Stimulated activated CD4-positive, alpha-beta T cell treated with anti-CD3 and anti-CD28 coated beads, Interleukin-4, amount 100 ng/mL, for 24 hours (primary cell): ENCODE results near the gene DLG2.

Experiments used
- DNase-seq: peaks from one replicate; pipeline ENCODE4 v3.0.0-alpha.2; 2020

Gene DLG2

DNA sequence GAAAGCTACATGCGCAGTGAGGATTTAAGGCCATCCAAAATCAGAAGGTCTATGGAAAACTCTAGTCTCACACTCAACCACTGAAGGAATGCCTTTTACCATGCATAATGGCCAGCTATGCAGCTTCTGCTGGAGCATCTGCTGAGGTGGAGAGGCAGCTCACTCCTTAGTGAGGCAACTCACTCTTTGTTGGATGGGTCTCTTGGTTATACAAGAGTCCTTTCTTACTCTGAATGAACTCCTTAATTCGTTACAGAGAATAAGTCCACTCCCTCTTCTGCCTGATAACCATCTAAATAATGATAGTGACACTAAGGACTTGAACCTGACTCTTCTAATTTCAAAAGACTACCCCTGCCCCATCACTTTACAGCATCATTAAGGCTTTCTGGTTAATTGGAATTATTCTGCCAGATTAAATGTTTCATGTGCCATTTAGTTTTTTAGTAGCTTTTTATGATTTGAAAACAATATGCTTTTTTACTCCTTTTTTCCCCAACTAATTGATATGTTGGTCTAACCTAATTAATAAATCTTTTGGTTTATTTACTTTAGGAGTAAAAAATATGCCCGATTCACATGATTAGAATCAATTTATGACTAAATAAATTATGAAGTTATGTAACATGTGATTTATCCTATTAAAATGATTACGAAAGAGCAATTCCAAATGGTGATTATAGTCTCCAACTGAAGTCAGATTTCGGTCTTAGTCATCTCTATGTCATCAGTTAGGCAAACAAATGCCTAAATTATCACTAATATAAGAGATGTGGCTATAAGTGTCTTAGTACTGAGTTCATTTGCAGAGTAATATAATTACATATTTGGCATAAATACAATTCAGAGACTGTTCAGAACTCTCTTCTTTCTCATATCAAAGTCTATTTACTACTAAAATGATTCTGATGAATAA is 2054.3 kb downstream of the DLG2 start:
- no peak for DNase-seq

DNA sequence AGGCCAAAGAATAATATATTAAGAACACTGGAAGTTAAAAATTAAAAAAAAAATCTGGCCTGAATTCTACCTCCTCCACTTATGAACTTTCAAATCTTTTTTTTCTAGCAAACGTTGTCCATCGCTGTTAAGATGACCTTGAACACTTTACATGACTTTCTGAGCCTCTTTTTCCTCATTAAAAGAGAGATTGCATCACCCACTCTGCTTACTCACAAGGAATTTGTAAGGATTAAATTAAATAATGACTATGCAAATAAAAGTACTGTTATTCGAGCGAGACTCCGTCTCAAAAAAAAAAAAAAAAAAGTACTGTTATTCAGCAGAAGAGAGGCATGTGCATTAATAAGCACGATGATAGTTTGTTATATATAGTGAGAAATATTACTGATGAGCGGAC is 2055.8 kb downstream of the DLG2 start:
- DNase-seq = no peak

DNA sequence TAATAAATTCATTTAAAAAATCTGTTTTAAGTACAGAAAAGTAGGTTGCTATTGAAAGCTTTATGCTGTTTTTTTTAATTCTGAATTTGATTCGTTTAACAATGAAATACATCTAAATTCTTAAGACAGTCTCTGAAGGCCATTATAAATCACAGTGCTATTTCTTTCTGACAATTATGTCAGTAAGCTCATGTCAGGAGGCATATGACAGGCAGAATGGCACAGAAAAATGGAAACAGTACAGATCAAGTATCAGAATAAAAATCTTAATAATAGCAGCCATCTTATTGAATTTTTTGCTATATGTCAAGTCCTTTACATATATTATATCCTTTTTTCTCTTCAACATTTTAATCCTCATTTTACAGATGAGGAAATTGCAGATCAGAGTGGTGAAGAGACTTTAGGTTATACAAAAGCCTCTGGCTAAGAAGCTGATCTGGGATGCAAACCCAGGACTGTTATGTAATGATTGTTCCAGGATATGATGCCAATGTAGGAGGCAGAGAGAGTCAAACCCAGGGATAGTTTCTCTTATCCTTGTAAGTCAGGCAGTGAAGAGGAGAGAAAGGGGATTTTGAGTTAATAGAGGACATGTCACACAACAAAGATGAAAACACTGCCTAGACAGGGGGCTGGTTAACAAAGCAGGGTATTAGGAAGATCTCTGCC is 2057.9 kb downstream of the DLG2 start:
- DNase-seq = no peak

DNA sequence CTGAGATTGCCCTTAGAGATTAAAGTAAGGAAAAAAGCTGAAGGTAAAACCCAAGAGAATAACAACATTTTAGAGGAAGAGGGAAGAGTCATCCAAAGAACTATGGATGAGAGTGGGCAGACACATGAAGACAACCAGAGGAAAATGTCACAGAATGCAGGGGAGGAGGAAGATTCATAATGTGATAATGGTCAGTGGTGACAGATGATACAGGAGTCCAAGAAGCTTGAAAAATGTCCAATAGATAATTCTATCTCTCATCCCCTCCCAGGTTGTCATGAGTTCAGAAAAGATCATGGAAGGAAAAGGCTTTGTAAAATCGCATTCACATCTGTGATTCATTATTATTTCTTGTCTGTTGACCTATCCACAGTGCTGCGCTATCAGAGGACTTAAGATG is 2058.6 kb downstream of the DLG2 start:
- DNase-seq = no peak

DNA sequence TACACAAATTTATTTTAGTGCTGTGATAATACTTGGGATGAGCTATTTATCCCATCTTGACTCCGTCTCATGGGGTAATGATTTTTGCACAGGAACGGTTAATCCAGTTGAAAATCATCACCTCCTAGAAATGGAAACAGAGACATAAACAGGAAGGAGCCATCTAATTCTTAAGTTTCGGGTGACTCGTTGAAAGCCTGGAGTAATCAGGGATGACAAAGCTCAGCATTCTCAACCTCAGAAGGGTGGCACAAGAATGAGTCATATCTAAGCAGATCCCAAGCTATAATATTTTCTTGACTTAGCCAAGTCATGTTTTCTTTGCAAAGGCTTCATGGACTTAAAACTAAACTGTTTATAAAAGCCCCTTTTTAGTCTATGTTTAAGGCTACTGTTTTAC is 2060.2 kb downstream of the DLG2 start:
- DNase-seq = no peak

DNA sequence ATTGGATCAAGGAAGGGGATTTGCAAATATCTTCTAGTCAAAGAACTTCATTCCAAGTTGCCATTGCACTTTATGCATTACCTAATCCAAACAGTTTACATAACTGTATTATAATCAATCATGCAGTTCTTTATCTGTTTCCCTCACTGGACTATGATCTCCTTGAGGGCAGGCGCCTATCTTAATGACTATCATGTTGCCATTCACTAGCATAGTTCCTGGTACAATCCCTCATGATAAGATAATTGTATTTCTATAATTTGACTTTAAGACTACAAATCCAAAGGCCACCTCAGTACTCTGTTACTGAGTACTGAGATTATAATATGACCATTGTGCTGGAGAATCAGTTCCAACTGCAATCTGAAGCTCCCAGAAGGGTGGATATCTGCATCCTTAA is 2062.3 kb downstream of the DLG2 start:
- DNase-seq = no peak

DNA sequence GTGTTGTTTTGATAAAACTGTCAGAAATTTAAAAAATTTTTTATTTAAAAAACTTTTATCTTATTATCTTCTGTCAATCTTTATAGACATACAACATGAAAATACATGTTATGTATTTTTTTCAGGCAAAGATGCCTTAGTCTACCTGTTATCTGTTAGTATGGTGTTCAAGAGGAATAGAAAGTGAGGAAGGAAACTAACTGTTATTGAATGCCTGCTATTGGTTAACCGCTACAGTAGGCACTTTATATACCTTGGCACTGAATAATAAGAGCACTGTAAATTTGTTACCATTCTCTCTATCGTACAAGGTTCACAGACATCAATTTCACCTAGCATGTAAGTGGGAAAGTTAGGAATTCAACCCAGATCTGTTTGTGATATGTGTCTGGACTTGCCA is 2068.9 kb downstream of the DLG2 start:
- DNase-seq = no peak

DNA sequence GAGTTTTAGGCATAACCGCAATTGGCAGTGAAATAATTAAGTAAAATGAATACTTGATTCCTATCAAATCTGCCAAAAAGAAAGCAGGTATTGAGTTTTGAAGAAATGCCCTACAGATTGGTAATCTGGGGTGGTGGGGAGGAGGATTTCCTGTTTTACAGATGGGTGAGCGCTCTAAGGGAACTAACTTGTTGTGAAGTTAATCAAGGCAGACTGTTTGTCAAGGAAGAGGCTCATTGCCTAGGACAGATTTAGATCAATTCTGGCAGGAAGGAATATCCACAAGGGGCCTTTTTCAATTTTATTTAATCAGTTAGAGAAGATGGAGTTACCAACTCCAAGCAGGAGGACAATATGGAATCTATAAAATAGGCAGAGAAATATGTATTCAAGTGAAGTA is 2069.5 kb downstream of the DLG2 start:
- no peak for DNase-seq

DNA sequence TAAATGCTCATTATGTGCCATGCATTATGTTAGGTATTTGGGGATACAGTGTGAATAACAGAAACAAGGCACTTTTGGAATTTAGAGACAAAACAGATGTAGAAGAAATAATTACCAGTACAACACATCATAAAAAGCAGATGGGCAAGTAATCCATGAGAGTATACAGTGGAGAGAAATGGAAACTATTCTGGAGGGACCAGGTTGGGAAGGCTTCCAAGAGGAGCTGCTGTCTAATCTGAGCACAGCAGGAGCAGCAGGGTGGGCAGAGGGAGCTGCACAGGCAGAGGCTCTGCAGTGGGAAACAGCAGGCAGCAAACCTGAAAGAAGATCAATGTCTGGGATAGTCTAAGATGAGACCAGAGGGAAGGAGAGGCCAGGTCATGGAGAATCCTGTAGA is 2072.3 kb downstream of the DLG2 start:
- no peak for DNase-seq

DNA sequence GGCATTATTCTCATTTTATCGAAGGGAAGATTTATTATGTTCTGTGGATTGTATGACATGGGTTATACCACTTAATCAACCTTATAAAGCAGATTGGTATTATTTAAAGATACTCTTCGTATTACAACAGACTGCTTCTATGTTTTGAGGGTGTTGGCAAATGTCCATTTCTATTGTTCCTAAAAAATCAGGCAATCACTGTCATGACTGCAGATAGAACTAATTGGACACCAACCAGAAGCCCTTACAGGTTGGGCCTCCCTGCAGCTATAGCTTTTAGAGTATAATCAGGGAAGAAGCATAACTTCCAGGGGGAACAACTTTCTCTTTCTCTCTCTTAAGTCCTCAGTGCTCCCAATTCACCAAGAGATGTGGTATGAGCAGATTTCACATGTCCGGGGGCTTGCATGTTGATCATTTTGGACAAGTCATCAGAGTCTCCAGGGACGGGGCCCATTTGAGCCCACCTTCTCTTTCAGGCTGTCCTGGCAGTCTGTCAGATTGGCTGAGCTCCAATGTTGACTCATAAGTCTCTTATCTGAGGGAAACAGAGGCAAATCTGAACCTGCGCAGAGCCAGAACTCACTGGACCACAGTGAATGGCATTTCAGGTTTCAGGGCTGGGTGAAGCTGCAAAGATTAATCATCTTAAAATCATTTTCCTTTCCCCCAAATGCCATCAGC is 2077.0 kb downstream of the DLG2 start:
- DNase-seq = no peak

DNA sequence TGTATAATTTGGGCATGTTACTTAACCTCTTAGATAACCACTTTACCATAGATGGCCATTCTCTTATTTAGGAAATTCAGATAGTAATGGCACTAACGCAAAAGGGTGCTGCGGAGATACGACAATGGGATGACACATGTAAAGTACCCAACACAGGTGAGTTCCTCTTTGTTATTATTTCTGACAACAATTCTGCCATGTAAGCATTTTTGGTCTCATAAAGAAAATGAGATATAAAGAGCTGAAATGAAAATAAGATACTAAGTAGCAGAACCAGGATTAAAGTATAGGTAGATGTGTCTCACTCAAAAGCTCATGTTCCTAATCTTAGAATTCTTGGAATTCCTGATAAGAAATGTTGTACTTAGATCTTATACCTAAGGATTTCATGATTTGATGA is 2080.8 kb downstream of the DLG2 start:
- DNase-seq = no peak

DNA sequence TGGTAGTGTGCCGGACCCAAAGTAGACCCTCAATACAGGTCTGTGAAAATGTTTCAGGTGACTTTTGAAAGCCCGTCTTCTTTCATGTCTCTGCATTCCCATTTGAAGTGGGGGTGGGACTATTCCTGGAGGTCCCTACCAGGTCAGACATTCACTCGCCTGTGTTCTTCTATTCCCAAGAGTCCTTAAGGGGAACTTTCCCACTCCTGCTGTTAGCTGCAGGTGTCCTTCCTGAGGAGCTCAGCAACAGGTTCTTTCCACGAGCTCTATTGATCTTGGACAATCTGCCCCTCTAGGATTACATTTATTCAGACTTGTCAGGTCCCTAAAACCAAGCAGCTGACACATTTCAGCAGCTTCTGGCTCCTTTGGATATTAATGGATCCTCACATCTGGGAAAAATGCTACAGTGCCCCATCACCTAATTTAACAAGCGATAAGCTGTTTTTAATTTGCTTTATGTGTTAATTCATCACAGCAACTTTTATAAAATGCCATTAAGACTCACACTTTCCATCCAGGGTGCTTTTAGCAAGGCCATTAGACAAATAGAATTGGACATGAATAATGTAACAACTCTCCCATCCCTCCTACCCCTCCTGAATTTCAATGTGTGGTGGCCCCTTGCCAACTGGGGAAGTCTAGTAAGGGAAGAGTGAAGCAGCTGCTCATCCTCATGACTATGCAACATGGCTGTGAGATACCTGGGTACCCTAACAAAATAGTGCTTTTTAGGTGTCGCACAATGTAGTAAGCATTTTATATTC is 2081.5 kb downstream of the DLG2 start:
- DNase-seq = no peak

DNA sequence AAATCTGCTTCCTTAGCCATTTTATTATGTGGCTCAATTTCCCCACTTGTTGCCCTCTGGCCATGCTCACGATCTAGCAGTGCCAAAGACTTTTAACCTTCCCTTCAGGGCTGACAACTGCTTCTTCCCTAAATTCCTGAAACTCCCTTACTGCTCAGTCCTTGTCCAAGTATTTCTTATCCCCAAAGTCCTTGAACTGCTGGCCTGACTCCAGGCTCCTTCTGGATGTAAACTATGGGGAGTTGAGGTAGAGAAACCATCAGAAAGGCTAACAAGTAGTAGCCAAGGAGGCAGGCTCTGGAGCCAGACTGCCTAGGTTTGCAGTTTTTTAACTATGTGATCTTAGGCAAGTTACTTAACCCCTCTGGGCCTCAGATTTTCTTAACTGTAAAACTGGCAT is 2082.3 kb downstream of the DLG2 start:
- DNase-seq = no peak

DNA sequence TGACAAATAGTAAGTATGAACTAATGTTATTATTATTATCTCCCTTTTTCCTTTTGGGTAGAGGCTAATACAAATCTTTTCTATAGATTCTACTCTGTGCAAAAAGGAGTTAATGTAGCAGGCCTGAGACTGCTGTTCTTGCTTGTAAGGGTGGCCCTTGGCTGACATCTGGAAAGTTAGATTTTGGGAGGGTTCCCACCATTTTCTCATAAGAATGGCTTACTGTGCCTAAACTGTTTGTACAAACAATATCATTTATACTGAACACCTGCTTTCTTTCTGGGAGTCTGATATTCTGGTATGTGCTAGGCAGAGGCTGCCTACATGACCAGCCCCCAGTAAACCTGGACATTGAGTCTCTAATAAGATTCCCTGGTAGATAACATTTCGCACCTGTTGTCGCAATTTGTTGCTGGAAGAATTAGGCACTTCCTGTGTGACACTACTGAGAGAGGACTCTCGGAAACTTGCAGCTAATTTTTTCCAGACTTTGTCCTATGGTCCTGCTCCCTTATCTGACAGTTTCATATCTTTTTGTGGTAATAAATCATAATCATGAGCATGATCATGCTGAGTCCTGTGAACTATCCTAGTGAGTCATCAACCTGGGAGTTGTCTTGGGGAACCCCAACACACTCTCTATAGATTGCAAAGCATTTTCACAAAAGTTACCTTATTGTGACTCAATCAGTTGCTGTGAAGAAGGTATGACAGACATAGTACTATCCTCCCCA is 2083.3 kb downstream of the DLG2 start:
- no peak for DNase-seq

DNA sequence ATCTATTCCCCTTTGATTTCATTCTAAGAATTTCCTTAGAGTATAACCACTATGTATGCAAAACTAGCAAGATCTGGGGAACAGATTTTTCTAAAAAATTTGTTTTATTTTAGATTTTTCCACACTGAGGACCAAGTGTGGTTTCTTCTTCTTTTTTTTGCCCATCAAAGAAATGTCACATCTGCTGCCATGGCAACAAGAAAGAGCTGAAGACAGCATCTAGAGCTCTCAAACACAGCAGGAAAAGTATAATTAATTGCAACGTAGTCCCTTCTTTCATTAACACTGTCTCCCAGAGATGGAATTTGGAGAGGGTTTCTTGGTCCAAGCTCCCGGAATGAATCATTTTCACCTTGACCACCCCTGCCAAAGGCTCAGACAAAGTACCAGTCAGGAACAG is 2084.3 kb downstream of the DLG2 start:
- DNase-seq = no peak

DNA sequence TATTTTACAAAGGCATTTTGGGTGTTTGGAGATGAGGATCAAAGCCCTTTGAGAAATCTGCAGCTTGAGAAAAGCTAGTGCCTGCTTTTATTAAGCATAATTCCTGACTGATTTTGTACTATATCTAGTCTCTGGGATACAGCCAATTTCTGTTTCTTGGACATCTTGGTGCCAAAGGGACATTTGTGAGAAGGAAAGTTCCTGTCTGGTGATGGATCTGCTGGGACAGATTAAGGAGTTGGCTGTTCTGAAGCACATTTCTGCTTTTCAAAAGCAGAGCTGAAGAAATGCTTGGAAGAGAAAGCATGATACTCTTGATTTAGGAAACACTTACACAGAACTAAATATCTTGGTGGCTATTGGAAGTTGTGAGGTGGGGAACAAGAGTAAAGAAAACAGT is 2086.4 kb downstream of the DLG2 start:
- DNase-seq = no peak

DNA sequence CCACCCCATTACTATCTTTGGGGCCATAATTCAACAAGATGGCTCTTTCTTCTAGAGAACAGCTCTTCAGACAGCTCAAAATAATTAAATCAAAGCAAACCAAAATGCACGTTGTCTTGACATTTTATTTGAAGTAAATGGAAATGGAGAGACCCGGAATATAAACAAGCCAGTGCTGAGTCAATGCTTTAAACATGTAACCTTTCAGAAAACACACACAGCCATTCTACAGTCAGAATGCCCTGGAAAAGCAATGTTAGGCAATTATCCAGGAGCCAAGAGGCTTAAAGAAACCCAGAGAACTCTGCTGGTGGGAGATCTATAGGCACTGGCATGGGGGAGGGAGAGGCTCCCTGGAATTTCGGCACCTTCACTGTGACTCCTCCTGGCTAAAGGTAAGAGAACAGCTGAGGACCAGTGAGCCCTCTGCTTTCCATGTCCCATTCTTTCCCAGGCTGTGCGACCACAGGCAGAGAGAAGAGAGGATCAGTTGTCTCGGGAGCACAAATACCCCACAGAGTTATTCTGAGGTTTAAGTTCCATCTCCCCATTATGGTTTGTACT is 2086.9 kb downstream of the DLG2 start:
- DNase-seq = no peak

DNA sequence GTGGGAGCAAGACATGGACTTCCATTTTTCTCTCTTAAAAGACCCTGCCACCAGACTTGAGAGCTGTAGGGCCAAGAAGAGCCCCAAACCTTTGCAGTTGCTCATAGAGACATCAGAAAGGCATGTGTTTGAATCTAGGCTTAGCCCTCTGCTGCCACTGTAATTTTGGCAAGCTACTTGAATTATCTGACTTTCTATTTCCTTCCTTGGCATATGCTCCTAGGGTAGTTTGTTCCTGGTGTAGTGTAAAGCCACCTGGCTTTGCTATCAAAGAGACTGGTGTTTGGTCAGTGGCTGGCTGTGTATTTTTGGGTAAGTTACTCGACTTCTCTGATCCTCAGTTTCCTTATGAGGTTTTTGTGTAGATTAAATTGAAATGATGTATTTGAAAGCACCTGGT is 2088.9 kb downstream of the DLG2 start:
- DNase-seq = no peak

DNA sequence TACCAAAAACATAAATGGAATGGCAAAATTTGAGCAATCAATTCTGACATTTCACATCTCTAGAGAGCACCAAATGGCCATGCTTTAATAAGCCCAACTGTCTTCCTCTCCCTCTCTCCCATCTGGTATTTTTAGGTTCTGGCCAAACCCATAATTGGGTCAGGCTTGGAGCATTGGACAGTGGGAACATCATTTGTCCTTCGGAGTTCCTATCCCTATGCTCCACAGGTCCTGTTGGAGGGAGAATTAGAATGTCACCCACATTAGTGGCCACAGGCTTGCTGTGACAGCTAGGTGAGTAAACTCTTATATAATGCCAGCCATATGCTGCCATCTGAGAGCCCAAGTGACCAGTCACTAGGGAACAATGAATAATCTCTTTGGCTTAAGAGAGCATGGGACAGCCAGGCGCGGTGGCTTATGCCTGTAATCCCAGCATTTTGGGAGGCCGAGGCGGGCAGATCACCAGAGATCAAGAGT is 2090.0 kb downstream of the DLG2 start:
- no peak for DNase-seq

DNA sequence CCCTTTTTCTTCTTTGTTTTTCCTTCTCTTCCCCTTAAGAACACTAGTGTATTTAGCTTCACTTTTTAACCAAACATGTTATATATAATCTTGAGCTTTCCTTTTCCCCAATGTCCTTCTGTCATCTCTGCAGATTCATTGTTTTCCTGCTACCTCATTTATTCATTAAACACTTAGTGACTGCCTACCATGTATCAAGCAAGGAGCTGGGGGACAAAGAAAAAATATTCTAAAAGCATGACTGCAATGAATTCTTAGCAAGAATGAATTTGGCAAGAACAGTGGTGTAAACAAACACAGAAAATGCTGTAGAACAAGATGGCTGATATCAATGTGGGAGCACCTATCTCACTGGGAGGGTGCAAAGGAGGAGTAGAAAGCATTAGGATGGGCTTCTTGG is 2094.0 kb downstream of the DLG2 start:
- DNase-seq = no peak

DNA sequence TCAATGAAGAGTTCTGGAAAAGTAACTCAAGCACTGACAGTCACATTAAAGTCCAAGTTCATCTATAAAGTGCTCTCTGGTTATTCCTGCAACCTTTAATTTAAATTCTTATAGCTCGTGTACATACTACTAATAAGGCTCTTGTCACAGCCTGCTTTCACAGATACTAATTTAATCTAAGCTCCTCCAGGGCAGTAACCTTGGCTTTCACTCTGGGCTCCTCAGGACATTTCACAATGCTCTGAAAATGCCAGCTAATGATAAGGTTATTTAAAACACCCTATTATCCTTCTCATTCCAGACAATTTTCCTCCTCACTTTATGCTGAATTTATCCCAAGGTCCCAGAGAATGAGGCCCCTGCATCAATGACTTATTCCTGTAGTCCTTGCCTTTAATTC is 2098.3 kb downstream of the DLG2 start:
- no peak for DNase-seq

DNA sequence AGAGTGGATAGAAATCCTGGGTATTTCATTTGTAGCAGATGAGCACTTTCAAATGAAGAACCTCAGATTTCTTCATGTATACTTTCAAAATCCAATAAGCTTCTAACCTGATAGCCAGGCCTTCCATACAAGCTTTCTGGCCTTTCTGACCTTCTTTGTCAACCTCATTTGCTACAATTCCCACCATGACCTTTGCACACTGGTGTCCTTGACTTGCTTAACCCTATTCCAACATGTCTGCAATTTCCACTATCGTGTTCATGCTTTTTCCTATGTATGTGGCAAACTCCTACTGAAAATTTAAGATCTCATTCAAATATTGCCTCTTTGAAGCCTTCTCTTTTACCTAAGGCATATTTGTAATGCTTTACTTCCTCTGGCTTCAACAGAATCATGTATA is 2098.9 kb downstream of the DLG2 start:
- DNase-seq = no peak
